Liver (tissue), 9 donors: Measurements from ENCODE around the gene CPAMD8. TPM values are rescaled to one million over a fixed set of nuclear protein-coding genes. Genes with fewer than 3 reads are reported as not detected.

Experiments
- DNase-seq: peaks from one replicate; pipeline ENCODE4 v3.0.0-alpha.2; 2017; ENCODE audit warnings: low spot score
- H3K27ac ChIP-seq, 2 donors: one replicate each; pipeline ENCODE4 v1.7.0; 2013; ENCODE audit warnings: inconsistent platforms in 2 of 2, low read length in 2 of 2, control low read depth in 1 of 2, low read depth in 1 of 2, mild to moderate bottlenecking in 1 of 2
- H3K27me3 ChIP-seq, 4 donors: one replicate each; pipeline versions ENCODE4 v1.6.1 to v1.7.0; 2013; ENCODE audit warnings: low read length in 3 of 4, inconsistent platforms in 1 of 4, mild to moderate bottlenecking in 1 of 4, moderate library complexity in 1 of 4; ENCODE audit not compliant: control insufficient read depth in 4 of 4, insufficient read depth in 4 of 4
- H3K36me3 ChIP-seq, 4 donors: one replicate each; pipeline versions ENCODE4 v1.6.1 to v1.7.0; 2013; ENCODE audit warnings: low read length in 3 of 4, mild to moderate bottlenecking in 3 of 4, low read depth in 1 of 4, moderate library complexity in 1 of 4; ENCODE audit not compliant: control insufficient read depth in 4 of 4, insufficient read depth in 3 of 4
- H3K4me1 ChIP-seq, 4 donors: one replicate each; pipeline versions ENCODE4 v1.6.1 to v1.7.0; 2013; ENCODE audit warnings: low read length in 3 of 4, mild to moderate bottlenecking in 3 of 4, moderate library complexity in 1 of 4; ENCODE audit not compliant: control insufficient read depth in 4 of 4, insufficient read depth in 4 of 4
- H3K4me3 ChIP-seq, 3 donors: one replicate each; pipeline versions ENCODE4 v1.6.1 to v1.7.0; 2013; ENCODE audit warnings: low read length in 3 of 3, control low read depth in 1 of 3, low read depth in 1 of 3, mild to moderate bottlenecking in 1 of 3
- H3K9ac ChIP-seq, 2 donors: one replicate each; pipeline ENCODE4 v1.7.0; 2013; ENCODE audit warnings: low read length in 2 of 2, mild to moderate bottlenecking in 2 of 2, moderate library complexity in 2 of 2, control low read depth in 1 of 2, low read depth in 1 of 2
- H3K9me3 ChIP-seq, 4 donors: one replicate each; pipeline versions ENCODE4 v1.6.1 to v1.7.0; 2013; ENCODE audit warnings: low read length in 3 of 4; ENCODE audit not compliant: control insufficient read depth in 4 of 4
- ATF3 ChIP-seq: IDR thresholded peaks from 2 replicates; pipeline ENCODE4 v1.6.1; 2016; ENCODE audit warnings: antibody characterized with exemption
- EGR1 ChIP-seq, 2 donors: IDR thresholded peaks; 2 replicates each; pipeline ENCODE4 v1.6.1; 2016 to 2018; ENCODE audit warnings: antibody characterized with exemption in 2 of 2, low read depth in 2 of 2
- FOXA1 ChIP-seq: IDR thresholded peaks from 2 replicates; pipeline ENCODE4 v1.6.1; 2016; ENCODE audit warnings: antibody characterized with exemption
- GABPA ChIP-seq, 2 donors: IDR thresholded peaks in 1 of 2; conservative IDR thresholded peaks in 1 of 2; 2 replicates each; pipeline ENCODE4 v1.6.1; 2016; ENCODE audit warnings: antibody characterized with exemption in 2 of 2, mild to moderate bottlenecking in 1 of 2, moderate library complexity in 1 of 2
- HNF4G ChIP-seq: IDR thresholded peaks from 2 replicates; pipeline ENCODE4 v1.6.1; 2016; ENCODE audit warnings: antibody characterized with exemption
- JUND ChIP-seq, 2 donors: IDR thresholded peaks; 2 replicates each; pipeline ENCODE4 v1.6.1; 2016; ENCODE audit warnings: antibody characterized with exemption in 2 of 2
- MAX ChIP-seq: IDR thresholded peaks from 2 replicates; pipeline ENCODE4 v1.6.1; 2016; ENCODE audit warnings: antibody characterized with exemption
- RAD21 ChIP-seq, 2 donors: IDR thresholded peaks; 2 replicates each; pipeline ENCODE4 v1.6.1; 2016; ENCODE audit warnings: antibody characterized with exemption in 2 of 2, mild to moderate bottlenecking in 2 of 2
- REST ChIP-seq: IDR thresholded peaks from 2 replicates; pipeline ENCODE4 v1.6.1; 2016; ENCODE audit warnings: antibody characterized with exemption, mild to moderate bottlenecking
- RXRA ChIP-seq, 2 donors: IDR thresholded peaks; 2 replicates each; pipeline ENCODE4 v1.6.1; 2017 to 2018; ENCODE audit warnings: antibody characterized with exemption in 2 of 2, mild to moderate bottlenecking in 1 of 2
- SP1 ChIP-seq: IDR thresholded peaks from 2 replicates; pipeline ENCODE4 v1.6.1; 2018; ENCODE audit warnings: antibody characterized with exemption, mild to moderate bottlenecking
- TAF1 ChIP-seq: conservative IDR thresholded peaks from 2 replicates; pipeline ENCODE4 v1.6.1; 2016; ENCODE audit warnings: antibody characterized with exemption, mild to moderate bottlenecking
- YY1 ChIP-seq: IDR thresholded peaks from 2 replicates; pipeline ENCODE4 v1.6.1; 2016; ENCODE audit warnings: antibody characterized with exemption, mild to moderate bottlenecking
- ZBTB33 ChIP-seq: IDR thresholded peaks from 2 replicates; pipeline ENCODE4 v1.6.1; 2016; ENCODE audit warnings: antibody characterized with exemption
- WGBS: extraction: QIAGEN DNeasy Blood & Tissue Kit; methylation state at CpG from one replicate; pipeline ENCODE4 v1.1.7; 2013; 5-methylcytosine and 5-hydroxymethylcytosine counted together
- polyA plus RNA-seq, 2 donors: library from polyadenylated mRNA; stranded (reverse) in 1 of 2; unstranded in 1 of 2; fragments of 200-250 nt in 1 of 2; fragments of >200 nt in 1 of 2; fragmentation: Nextera tagmentation in 1 of 2; extraction: Ambion mirVana in 1 of 2; gene quantifications; one replicate each; pipeline versions ENCODE4 v1.2.1 to v1.2.3, GENCODE V29; 2013 to 2015
- total RNA-seq, 2 donors: library from RNA; depleted of rRNA; stranded (reverse); fragments of >200 nt; gene quantifications; one replicate each; pipeline ENCODE4 v1.2.3, GENCODE V29; 2014
- donor health status: healthy.
- donor health status: healthy.
- donor health status: healthy.
- donor health status: healthy.
- donor health status: healthy.

Gene CPAMD8
- total and polyA plus RNA-seq, 4 donors = 0.92 to 1.4 (median 1.1) TPM

- Histone ChIP-seq H3K27me3 (no peaks in the 10 kb centered on the region), H3K9ac (no peak overlapping the region), H3K36me3 (no peaks in the 10 kb centered on the region), H3K27ac (no peak overlapping the region), H3K9me3 (no peaks in the 10 kb centered on the region), H3K4me3 (no peak overlapping the region), H3K4me1 (no peaks in the 10 kb centered on the region)
- WGBS = 92% methylated on average over 11 of the region's 11 CpGs
- DNase-seq = no peak
- TF ChIP-seq MAX (no peak), TAF1 (no peak), EGR1 (IDR thresholded peaks at IDR 0.05; ENCODE audit: low read depth in 2 of 2) (no peak), HNF4G (no peak), SP1 (no peak), RXRA (IDR thresholded peaks at IDR 0.05) (no peak)
These were observed 81.3 kb downstream of the CPAMD8 start for GRCh38 chr19:16945364-16945714.

- TF ChIP-seq RAD21 (IDR thresholded peaks at IDR 0.05) (no peak), SP1 (no peak), HNF4G (no peak), YY1 (no peak), REST (no peak), FOXA1 (no peak), TAF1 (no peak), ZBTB33 (no peak), JUND (IDR thresholded peaks at IDR 0.05) (no peak), EGR1 (IDR thresholded peaks at IDR 0.05; ENCODE audit: low read depth in 2 of 2) (no peak), GABPA (IDR thresholded peaks at IDR 0.05 in 1 of 2, conservative IDR thresholded peaks at IDR 0.05 in 1 of 2) (no peak), ATF3 (no peak)
- no peak for DNase-seq
- 83% methylated on average over 14 of the region's 14 CpGs for WGBS
- Histone ChIP-seq H3K4me3 (no peak overlapping the region), H3K27ac (no peak overlapping the region), H3K4me1 (no peaks in the 10 kb centered on the region), H3K27me3 (no peaks in the 10 kb centered on the region), H3K9me3 (no peaks in the 10 kb centered on the region), H3K36me3 (no peaks in the 10 kb centered on the region), H3K9ac (no peak overlapping the region)
These were observed 81.8 kb downstream of the CPAMD8 start for GRCh38 chr19:16944626-16945363.
